ENCODE data around the gene PPP6C. TPM values are rescaled to one million over a fixed set of nuclear protein-coding genes. Genes with fewer than 3 reads are reported as not detected.
"Not testable (repeated sequence)": the region's sequence is repeated elsewhere in the genome, so short reads cannot be mapped to it uniquely, and the experiment has no call there.

PPP6C gene
- total RNA-seq, 1 donor from 2014 or later, result 16.7 TPM

DNA sequence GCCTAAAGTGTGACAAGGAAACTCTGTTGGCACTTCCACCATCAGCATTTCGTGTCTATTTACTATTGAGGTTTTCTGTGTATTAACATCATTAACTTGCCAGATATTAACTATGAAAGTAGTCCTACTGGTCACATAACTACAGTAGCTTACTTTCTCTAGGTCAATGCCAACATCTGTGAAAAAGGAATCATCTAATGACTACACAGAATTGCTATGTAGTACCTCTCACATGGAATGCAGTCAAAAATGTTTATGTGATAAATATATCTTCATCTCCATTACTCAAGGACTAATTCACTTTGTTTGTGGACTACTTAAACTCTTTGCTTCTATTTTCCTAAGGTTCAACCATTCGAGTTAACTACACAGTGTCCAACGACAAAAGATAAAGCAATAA lies 48.4 kb downstream of the PPP6C start:
- no peak for DNase-seq

DNA sequence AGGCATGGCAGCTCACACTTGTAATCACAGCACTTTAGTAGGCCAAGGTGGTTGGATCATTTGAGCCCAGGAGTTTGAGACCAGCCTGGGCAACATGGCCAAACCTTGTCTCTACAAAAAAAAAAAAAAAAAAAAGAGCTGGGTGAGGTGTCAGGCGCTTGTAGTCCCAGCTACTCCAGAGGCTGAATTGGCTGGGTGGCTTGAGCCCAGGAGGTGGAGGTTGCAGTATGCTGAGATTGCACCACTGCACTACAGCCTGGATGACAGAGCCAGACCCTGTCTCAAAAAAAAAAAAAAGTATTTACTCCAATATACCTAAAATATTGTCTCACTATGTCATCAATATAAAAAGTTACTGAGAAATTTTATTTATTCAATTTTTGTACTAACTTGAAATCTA lies 49.0 kb downstream of the PPP6C start:
- DNase-seq, result no peak

DNA sequence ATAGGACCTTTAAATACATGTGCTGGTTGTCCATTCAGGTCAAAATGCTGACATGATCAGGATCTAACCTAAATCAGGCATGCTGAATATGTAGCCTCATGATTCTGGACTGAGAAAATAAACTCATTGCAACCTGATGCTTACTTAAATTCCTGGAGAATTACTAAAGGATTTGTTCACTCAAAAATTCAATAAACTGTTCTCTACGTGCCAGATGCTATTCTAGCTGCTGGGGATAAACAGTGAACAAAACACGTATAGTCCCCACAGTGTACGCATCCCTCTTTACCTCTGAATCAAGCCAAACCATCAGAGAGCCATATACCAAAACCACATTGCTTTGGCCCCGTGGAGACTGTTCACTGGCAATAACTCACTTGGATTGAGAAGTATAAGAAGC lies 52.4 kb downstream of the PPP6C start:
- no peak for DNase-seq

DNA sequence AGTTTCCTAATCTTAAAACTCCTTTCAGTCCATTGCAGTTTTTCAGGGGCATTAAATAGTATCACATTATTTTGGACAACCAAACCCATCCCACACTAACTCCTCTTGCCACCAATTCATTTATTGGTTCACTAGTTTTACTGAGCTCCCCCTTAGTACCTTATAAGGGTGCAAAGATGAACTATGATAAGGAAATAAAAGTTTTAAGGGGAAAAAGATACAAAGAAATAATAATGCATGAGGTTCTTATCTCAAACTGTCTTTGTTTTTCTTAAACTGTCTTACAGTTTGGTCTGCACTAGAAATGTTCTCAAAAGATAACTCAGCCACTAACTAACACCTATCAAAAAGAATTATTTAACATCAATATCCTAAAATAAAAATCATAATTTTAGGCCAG lies 54.6 kb downstream of the PPP6C start:
- no peak for DNase-seq

DNA sequence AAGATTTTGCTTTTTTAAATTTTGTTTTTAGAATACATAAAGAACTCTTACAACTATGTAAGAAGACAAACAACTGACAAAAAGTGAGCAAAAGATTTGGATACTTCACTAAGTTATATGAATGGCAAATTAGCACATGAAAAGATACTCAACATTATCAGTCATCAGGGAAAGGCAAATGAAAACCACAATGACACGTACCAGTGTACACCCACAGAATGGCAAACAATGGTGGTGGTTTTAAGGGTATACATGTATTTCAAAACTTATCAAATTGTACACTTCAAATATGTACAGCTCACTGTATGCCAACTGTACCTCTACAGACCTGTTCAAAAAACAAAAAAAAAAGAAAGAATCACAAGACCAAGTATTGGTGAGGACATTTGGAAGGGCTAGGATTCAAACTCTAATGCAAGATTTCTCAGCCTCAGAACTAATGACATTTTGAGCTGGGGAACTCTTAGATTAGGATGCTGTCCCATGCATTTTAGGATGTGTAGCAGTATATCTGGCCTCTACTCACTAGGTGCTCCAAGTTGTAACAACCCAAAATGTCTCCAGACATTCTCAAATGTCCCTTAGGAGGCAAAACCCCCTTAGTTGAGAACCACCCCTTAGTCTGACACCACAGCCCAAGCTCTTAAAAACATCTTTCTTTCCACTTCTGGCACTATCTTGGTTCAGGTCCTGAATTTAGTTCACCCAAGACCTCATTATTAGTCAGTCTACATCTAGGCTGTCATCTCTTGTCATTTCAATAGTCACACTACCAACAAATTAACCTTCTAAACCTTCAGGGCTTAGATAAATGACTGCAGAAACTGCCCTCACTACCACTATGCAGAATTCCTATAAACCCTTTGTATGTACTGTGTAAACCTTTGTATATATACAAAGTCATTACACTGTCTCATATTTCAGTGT lies 55.9 kb downstream of the PPP6C start:
- DNase-seq, result no peak

DNA sequence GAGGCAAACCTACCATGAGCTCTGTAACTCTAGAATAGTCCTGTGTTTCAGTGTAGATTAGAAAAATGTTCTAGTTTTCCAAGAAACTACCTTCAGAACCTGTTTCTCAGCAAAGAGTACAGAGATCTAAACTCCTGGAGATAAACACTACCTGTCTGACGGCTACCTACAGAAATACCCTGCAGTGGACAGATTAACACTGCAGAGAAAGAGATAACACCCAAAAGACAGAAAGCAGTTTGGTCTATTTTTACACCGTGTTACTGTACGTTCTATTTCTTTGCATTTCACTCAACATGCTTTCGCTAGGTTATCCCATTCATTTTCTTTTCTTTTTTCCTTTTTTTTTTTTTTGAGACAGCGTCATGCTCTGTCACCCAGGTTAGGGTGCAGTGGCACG lies 57.8 kb downstream of the PPP6C start:
- DNase-seq, result no peak

DNA sequence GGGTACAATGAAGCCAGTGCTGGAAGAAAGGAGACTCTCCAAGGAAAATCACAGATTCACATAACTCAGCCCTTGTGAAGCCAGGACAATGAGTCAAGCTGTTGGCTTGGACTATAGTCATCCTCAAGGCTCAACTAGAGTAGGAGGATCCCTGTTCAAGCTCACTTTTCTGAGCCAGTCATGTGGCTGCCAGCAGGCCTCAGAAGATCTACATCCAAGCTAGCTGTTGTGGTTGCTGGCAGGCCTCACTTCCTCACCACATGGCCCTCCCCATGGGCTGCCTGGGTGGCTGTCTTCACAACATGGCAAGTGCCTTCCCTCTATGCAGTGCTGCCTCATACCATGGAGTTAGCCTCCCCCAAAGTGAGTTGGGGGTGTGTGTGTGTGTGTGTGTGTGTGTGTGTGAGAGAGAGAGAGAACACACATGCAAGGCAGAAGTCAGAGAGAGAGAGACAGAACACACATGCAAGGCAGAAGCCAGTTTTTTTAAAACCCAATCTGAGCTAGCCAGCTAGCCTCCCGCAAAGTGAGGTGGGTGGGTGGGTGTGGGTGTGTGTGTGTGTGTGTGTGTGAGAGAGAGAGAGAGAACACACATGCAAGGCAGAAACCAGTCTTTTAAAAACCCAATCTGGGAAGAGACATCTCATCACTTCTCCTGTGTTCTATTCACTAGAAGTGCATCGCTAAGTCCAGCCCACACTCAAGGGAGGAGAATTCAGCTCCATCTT lies 63.4 kb downstream of the PPP6C start:
- peak; percentile 35 for DNase-seq

DNA sequence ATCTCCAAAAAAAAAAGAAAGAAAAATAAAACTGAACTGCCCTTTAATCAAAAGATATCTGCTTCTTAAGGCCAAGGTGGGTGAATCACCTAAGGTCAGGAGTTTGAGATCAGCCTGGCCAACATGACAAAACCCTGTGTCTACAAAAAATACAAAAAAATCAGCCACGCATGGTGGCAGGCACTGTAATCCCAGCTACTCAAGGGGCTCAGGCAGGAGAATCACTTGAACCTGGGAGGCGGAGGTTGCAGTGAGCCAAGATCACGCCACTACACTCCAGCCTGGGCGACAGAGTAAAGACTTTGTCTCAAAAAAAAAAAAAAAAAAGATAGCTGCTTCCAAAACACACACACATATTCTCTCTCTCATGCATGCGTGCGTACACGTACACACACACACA lies 64.1 kb downstream of the PPP6C start:
- DNase-seq, result no peak

DNA sequence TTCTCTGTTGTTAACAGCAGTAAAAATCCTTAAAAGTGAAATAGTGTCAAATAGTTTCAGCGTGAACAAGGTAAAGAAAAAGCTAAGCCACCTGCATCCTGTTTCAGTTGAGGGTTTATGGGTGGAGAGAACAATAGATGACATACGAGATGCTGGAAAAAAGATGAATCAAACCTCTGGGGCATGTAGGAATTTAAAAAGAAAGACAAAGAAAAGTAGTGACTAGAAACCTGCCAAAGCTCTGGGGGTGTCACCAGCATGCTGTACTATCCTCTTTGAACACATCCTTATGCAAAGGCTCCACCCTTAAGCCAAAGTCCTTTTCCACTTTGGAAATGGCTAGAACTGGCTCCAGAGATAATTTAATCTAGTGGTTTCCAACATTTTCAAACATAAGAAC lies 68.5 kb downstream of the PPP6C start:
- DNase-seq, result peak; percentile 78

DNA sequence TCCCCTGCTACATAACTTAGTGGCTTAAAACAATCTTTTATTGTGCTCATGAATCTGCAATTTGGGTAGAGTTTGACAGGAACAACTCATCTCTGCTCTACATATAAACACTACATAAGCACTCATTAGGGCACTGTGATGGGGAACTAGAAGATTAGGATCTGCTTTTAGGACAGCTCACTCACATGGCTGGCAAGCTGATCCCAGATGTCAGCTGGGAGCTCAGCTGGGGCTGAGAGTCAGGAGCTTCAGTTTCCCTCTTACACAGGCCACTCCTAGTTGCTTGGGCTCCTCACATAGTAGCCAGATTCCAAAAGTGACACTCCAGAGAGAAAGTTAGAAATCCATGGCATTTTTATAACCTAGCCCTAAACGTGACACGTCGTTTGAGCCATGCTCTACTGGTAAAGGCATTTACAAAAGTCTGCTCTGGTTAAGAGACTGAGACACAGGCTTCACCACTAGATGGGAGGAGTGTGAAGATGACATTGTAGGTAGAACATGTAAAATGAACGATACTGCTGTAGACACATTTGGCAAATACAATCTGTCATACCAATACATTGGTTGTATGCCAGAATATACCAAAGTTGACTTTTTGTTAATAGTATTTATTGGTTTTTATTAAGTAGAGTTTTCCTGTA lies 69.8 kb downstream of the PPP6C start:
- no peak for DNase-seq

DNA sequence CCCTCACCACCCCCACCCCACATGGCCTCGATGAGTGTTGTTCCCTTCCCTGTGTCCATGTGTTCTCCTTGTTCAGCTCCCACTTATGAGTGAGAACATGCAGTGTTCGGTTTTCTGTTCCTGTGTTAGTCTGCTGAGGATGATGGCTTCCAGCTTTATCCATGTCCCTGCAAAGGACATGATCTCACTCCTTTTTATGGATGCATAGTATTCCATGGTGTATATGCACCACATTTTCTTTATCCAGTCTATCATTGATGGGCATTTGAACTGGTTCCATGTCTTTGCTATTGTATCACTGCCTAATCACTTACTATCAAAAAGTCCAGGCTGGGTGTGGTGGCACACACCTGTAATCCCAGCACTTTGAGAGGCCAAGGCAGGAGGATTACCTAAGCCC lies 70.9 kb downstream of the PPP6C start:
- not testable (repeated sequence) for DNase-seq

DNA sequence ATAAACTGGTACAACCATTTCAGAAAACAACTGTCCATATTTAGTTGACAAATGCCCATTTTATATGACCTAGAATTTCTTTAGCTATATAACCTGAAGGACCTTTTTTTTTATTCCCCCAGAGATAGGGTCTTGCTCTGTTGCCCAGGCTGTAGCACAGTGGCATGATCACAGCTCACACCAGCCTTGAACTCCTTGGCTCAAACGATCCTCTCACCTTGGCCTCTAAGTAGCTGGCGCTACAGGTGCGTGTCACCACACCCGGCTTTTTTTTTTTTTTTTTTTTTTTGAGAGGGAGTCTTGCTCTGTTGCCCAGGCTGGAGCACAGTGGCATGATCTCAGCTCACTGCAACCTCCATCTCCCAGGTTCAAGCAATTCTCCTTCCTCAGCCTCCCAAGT lies 75.1 kb downstream of the PPP6C start:
- not testable (repeated sequence) for DNase-seq

DNA sequence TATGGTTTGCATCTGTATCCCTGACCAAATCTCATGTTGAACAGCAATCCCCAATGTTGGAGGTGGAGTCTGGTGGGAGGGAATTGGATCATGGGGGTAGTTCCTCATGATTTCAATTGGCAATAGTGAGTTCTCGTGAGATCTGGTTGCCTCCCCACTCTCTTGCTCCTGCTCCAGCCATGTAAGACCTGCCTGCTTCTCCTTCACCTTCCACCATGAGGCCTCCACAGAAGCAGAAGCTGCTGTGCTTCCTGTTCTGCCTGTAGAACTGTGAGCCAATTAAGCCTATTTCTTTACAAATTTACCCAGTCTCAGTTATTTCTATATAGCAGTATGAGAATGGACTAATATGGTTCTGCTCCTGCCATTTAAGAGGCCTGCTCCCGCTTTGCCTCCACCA lies 79.1 kb downstream of the PPP6C start:
- no peak for DNase-seq

DNA sequence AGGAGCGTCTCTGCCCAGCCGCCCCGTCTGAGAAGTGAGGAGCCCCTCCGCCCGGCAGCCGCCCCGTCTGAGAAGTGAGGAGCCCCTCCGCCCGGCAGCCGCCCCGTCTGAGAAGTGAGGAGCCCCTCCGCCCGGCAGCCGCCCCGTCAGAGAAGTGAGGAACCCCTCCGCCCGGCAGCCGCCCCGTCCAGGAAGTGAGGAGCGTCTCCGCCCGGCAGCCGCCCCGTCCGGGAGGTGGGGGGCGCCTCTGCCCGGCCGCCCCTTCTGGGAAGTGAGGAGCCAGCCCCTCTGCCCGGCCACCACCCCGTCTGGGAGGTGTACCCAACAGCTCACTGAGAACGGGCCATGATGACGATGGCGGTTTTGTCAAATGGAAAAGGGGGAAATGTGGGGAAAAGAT lies 81.1 kb downstream of the PPP6C start:
- DNase-seq, result not testable (repeated sequence)

DNA sequence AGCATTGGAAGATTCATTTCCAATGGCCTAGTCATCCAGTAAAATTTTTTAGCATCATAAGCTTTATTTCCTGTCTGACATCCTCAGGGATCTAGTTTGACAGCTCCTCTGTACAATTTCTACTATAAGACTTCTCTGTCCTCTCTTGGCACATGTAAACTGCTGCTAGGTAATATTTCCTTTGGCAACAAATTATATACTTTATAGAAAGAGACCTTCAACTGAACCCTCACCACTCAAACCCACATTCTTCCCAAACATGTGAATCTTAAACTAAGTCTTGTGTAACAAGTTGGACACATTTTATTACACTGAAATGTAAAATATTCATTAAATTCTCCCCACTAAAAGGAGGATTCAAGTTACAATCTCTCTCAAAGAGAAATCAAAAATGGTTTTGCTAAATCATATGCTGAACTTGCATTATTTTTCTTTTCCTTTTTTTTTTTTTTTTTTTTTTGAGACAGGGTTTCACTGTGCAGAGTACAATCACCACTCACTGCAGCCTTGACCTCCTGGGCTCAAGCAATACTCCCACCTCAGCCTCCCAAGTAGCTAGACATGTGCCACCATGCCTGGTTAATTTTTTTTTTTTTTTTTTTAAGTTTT lies 83.2 kb downstream of the PPP6C start:
- peak; percentile 17 for DNase-seq

DNA sequence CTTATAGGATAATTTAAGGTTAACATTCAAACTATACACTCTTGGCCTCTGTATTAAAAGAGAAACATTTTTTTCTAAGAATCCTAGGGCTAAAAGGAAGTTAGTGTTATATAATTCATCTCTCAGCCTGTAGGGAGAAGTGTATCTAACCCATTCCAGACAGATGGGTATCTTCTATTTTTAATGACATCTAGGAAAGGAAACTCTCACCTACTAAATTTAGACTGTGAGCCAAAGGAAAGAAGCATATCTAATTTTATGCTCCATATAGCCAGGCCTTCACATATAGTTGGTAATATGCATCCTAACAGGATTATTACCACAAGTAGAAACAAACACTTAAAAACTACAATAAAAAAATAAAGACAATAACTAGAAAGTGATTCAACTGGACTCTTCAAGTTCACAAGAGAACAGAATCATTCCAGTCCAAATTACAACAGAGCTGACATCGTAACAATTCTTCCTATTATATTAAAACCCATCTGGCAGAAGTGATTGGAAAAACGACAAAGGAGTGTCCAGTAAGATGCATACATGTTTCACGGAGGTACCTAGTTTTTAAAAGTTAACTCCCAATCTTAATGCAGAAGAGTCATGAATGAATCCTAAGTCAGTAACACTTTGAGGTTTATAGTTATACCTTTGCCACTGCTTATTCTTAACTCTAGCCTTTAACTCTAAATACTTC lies 85.7 kb downstream of the PPP6C start:
- DNase-seq, result no peak

DNA sequence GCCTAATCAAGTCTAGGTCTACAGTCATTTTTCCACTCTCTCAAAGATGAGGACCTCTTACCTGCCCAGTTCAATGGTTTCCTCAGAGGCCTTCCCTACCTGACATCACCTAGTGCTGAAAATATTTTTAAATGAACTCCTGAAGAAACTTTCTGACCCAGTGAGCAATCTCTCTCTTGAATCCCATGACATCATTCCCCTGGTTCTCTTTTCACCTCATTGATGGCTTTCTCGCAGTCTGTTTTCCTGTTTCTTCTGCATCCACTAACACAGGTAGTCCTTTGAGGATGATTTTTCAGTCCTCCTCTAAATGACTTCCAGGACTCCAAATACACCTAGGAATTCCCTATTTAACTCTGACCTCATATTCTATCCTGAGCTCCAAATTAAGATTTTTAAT lies 86.6 kb downstream of the PPP6C start:
- DNase-seq, result no peak

DNA sequence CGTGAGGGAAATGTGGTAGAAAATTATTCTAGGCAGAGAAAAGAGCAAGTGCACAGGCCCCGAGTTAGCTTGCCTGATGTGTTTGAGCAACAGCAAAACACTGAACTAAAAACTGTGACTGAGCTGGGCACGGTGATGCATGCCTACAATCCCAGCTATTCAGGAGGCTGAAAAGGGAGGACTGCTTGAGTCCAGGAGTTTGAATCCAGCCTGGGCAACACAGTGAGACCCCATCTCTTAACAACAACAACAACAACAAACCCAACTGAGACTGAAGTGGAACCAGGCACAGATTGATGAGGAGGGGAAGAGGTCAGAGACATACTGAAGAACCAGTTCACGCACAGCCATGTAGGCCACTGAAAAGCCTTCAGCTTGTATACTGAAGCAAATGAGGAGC lies 88.8 kb downstream of the PPP6C start:
- no peak for DNase-seq

DNA sequence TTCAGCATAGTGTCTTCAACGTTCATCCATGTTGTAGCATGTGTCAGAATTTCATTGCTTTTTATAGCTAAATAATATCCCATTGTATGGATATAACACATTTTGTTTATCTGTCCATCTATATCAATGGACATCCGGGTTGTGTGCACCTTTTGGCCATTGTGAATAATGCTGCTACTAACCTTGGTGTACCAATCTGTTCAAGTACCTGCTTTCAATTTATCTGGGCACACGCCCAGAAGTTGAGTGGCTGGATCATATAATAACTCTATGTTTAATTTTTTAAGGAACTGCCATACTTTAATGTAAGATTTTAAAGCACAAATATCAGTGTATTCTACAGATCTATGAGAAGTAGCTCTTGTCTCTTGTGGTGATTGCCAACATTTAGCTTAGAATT lies 89.8 kb downstream of the PPP6C start:
- no peak for DNase-seq
